MCF 10A (cell line): ENCODE measurements around the gene VAT1. TPM values are rescaled to one million over a fixed set of nuclear protein-coding genes. Genes with fewer than 3 reads are reported as not detected.
A peak's percentile ranks its signal among the peaks of the same experiment; 100 is the strongest.

ENCODE experiments used
- BruUV-seq: library from RNA; stranded (reverse); fragments of 400-500 nt; replicated peaks from 2 replicates; lab custom pipeline; 2021; lab: Mats Ljungman, UMichigan
- CTCF ChIA-PET: fragments of 300-600 bp; sonication (Branson Sonifier 250); formaldehyde crosslinking; extraction: SDS; loops from one replicate; lab custom pipeline; 2021; ENCODE audit warnings: antibody characterized with exemption, inconsistent platforms; lab: Yijun Ruan, JAX
- POLR2A ChIA-PET: fragments of 300-600, 350-650 bp; sonication (Branson Sonifier 250); formaldehyde crosslinking; extraction: SDS; loops from one replicate; lab custom pipeline; 2020; ENCODE audit warnings: antibody characterized with exemption, inconsistent platforms; lab: Yijun Ruan, JAX
- DNase-seq: peaks from one replicate; pipeline ENCODE4 v3.0.0-alpha.2; 2018; ENCODE audit not compliant: unreplicated experiment
- H3K27ac Mint-ChIP-seq: one replicate; pipeline ENCODE4 v1.8.0; 2022; ENCODE audit warnings: mild to moderate bottlenecking, low read depth, mixed read lengths; ENCODE audit not compliant: unreplicated experiment
- H3K27me3 Mint-ChIP-seq: one replicate; pipeline ENCODE4 v1.8.0; 2022; ENCODE audit warnings: mixed read lengths; ENCODE audit not compliant: insufficient read depth, unreplicated experiment
- H3K36me3 Mint-ChIP-seq: one replicate; pipeline ENCODE4 v1.8.0; 2022; ENCODE audit warnings: mild to moderate bottlenecking, moderate library complexity, mixed read lengths; ENCODE audit not compliant: insufficient read depth, unreplicated experiment
- H3K4me1 Mint-ChIP-seq: one replicate; pipeline ENCODE4 v1.8.0; 2022; ENCODE audit warnings: mixed read lengths; ENCODE audit not compliant: insufficient read depth, unreplicated experiment
- H3K4me3 Mint-ChIP-seq: one replicate; pipeline ENCODE4 v1.8.0; 2022; ENCODE audit warnings: mild to moderate bottlenecking, moderate library complexity, mixed read lengths; ENCODE audit not compliant: unreplicated experiment
- H3K9me3 Mint-ChIP-seq: one replicate; pipeline ENCODE4 v1.8.0; 2022; ENCODE audit warnings: mixed read lengths; ENCODE audit not compliant: unreplicated experiment
- intact Hi-C: fragments of 100-400 bp; cut with micrococcal nuclease; formaldehyde crosslinking; loops from 2 replicates; pipeline ENCODE4 v1.14.1; 2022
- total RNA-seq: library from RNA; stranded (reverse); gene quantifications from 2 replicates; pipeline ENCODE4 v1.2.3, GENCODE V29; 2022
- TF ChIP-seq, protein P1 (sequence below): fragments of 200-600 bp; IDR thresholded peaks from one replicate; pipeline ENCODE4 v1.8.0; 2022; ENCODE audit warnings: antibody characterized with exemption, mild to moderate bottlenecking; ENCODE audit not compliant: unreplicated experiment

The VAT1 gene
- total RNA-seq, 1 experiment from 2014 or later = 61.0 TPM

DNA sequence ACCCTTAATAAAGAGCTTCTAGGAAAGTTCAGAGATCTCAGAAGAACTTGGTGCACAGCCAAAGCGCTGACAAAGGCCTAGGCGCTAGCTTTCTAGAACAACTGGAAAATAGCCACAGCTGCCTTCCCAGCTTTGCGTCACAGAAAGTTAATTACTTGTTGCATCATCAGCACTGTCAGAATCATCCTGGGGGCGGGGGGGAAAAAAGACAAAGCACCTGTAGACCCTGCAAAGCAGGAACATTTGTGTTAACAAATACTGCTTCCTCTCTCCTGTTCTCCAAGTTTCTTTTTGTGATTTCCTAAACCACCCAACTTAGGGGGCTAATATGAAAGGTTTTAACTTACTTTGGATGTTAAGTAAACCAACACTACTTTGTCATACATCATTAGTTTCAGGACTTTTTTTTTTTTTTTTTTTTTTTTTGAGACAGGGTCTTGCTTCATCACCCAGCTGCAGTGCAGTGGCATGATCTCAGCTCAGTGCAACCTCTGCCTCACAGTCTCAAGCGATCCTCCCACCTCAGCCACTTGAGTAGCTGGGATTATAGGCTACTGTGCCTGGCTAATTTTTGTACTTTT is 53.1 kb downstream of the VAT1 start:
- ChIA-PET POLR2A (interaction anchor here (0.6 to 2.1 kb wide), 5 partner anchors 9 to 155 kb away, joined by 3 to 15 read pairs (median 5); partner anchors contain the start of genes PTGES3L, RPL27 and RUNDC1), CTCF (interaction anchor here (0.6 to 1.3 kb wide), 5 partner anchors 10 to 126 kb away, joined by 3 to 7 read pairs (median 4); partner anchors contain the start of gene PTGES3L)
- Mint-ChIP-seq H3K4me1 (peaks cover 4% of the 10 kb centered on the region), H3K36me3 (peaks cover 6% of the 10 kb centered on the region), H3K27ac (peak overlapping the region; percentile 64), H3K9me3 (no peaks in the 10 kb centered on the region), H3K4me3 (no peak overlapping the region), H3K27me3 (no peaks in the 10 kb centered on the region)
- peak; percentile 21 for DNase-seq
- no TSS peak for BruUV-seq
- TF ChIP-seq, protein P1, sequence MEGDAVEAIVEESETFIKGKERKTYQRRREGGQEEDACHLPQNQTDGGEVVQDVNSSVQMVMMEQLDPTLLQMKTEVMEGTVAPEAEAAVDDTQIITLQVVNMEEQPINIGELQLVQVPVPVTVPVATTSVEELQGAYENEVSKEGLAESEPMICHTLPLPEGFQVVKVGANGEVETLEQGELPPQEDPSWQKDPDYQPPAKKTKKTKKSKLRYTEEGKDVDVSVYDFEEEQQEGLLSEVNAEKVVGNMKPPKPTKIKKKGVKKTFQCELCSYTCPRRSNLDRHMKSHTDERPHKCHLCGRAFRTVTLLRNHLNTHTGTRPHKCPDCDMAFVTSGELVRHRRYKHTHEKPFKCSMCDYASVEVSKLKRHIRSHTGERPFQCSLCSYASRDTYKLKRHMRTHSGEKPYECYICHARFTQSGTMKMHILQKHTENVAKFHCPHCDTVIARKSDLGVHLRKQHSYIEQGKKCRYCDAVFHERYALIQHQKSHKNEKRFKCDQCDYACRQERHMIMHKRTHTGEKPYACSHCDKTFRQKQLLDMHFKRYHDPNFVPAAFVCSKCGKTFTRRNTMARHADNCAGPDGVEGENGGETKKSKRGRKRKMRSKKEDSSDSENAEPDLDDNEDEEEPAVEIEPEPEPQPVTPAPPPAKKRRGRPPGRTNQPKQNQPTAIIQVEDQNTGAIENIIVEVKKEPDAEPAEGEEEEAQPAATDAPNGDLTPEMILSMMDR = no peak
- intact Hi-C loops = no loop called here

DNA sequence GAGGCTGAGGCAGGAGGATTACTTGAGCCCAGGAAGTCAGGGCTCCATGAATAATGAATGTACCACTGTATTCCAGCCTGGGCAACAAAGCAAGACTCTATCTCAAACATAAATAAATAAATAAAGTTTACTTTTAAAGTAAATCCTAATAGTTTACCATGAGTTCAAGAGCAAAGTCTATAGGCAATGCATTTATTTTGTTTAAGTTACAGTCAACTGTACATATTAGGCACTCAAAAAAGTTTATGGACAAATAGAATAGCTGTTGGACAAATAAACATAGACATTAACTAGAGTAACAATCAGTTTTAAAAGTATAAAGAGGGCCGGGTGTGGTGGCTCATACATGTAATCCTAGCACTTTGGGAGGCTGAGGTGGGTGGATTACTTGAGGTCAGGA is 54.3 kb downstream of the VAT1 start:
- POLR2A ChIA-PET = interaction anchor here (0.7 to 2.1 kb wide), 5 partner anchors 11 to 156 kb away, joined by 3 to 15 read pairs (median 4); partner anchors contain the start of genes PTGES3L, RPL27 and RUNDC1
- peaks cover 14% of the 10 kb centered on the region for H3K36me3 Mint-ChIP-seq

More for the DNA sequence above, 54.3 kb downstream of the VAT1 start:
- Mint-ChIP-seq H3K4me1 (peaks cover 10% of the 10 kb centered on the region), H3K27ac (peak overlapping the region; percentile 64), H3K9me3 (no peaks in the 10 kb centered on the region), H3K4me3 (no peak overlapping the region), H3K27me3 (no peaks in the 10 kb centered on the region)
- TF ChIP-seq, protein P1 = no peak
- intact Hi-C loops = no loop called here
- BruUV-seq = no TSS peak
- CTCF ChIA-PET = interaction anchor here (0.6 to 1.3 kb wide), 4 partner anchors 12 to 250 kb away, joined by 3 to 6 read pairs (median 4); partner anchors contain the start of gene PTGES3L
- DNase-seq = no peak

Other genes with a start within 250 kb of the VAT1 start
- 84.3 and 96.0 TPM in 2 replicates for gene VPS25, start 248.9 kb downstream of the VAT1 start, total RNA-seq
- 2.3 and 5.4 TPM in 2 replicates for gene WNK4, start 241.8 kb downstream of the VAT1 start, total RNA-seq
- 41.0 and 52.7 TPM in 2 replicates for gene COA3, start 223.7 kb downstream of the VAT1 start, total RNA-seq
- not detected in 2 replicates for gene CNTD1, start 223.5 kb downstream of the VAT1 start, total RNA-seq
- 78.8 and 81.5 TPM in 2 replicates for gene BECN1, start 198.1 kb downstream of the VAT1 start, total RNA-seq
- 220 and 232 TPM in 2 replicates for gene PSME3, start 189.0 kb downstream of the VAT1 start, total RNA-seq
- 2.6 and 2.9 TPM in 2 replicates for gene AOC2, start 177.8 kb downstream of the VAT1 start, total RNA-seq
- gene AOC3, start 171.2 kb downstream of the VAT1 start, total RNA-seq = 0.44 and 0.71 TPM in 2 replicates
- gene G6PC1, start 121.6 kb downstream of the VAT1 start, total RNA-seq = not detected in 2 replicates
- 48.9 and 79.9 TPM in 2 replicates for gene AARSD1, start 57.9 kb downstream of the VAT1 start, total RNA-seq
- gene PTGES3L, start 42.3 kb downstream of the VAT1 start, total RNA-seq = 0.83 and 0.96 TPM in 2 replicates
- 13.4 and 14.2 TPM in 2 replicates for gene RUNDC1, start 41.8 kb downstream of the VAT1 start, total RNA-seq
- 970 and 1,226 TPM in 2 replicates for gene RPL27, start 24.0 kb downstream of the VAT1 start, total RNA-seq
- gene IFI35, start 15.6 kb downstream of the VAT1 start, total RNA-seq = 6.3 and 7.3 TPM in 2 replicates
- 0.16 TPM in 1 of 2 replicates, not detected in the other for gene RND2, start 2.8 kb upstream of the VAT1 start, total RNA-seq
- gene BRCA1, start 103.0 kb upstream of the VAT1 start, total RNA-seq = 12.4 and 18.1 TPM in 2 replicates
- gene NBR1, start 148.8 kb upstream of the VAT1 start, total RNA-seq = 105 and 106 TPM in 2 replicates
- gene TMEM106A, start 189.5 kb upstream of the VAT1 start, total RNA-seq = 2.1 and 2.2 TPM in 2 replicates
- gene CCDC200, start 206.2 kb upstream of the VAT1 start, total RNA-seq = not detected in 2 replicates
- 4,245 and 4,277 TPM in 2 replicates for gene RNU2-1, start 211.6 kb upstream of the VAT1 start, total RNA-seq